Neural cell (in vitro differentiated cells): ENCODE data around the gene TMEM181.

Source experiments
- EP300 ChIP-seq: fragments of 450-650 bp; conservative IDR thresholded peaks from 2 replicates; pipeline ENCODE4 v1.6.1; 2014; ENCODE audit warnings: antibody characterized with exemption, mild to moderate bottlenecking, moderate library complexity; ENCODE audit not compliant: poor library complexity, severe bottlenecking
- EZH2 ChIP-seq: fragments of 200-600, 300-800 bp; shearing (Covaris generic), sonication (generic); IDR thresholded peaks from 2 replicates; pipeline ENCODE4 v1.6.1; 2014; ENCODE audit warnings: antibody characterized with exemption, low read length, borderline replicate concordance, mild to moderate bottlenecking; ENCODE audit not compliant: insufficient read depth, poor library complexity, severe bottlenecking
- MXI1 ChIP-seq: fragments of 450-650 bp; conservative IDR thresholded peaks from 2 replicates; pipeline ENCODE4 v1.6.1; 2014; ENCODE audit warnings: antibody characterized with exemption, mild to moderate bottlenecking; ENCODE audit not compliant: poor library complexity, severe bottlenecking
- RAD21 ChIP-seq: fragments of 450-650 bp; conservative IDR thresholded peaks from 2 replicates; pipeline ENCODE4 v1.6.1; 2014; ENCODE audit warnings: antibody characterized with exemption, mild to moderate bottlenecking, moderate library complexity
- TF ChIP-seq, protein P1 (sequence below): fragments of 450-650 bp; IDR thresholded peaks from 2 replicates; pipeline ENCODE4 v1.5.1; 2014; ENCODE audit warnings: antibody characterized with exemption, mild to moderate bottlenecking, moderate library complexity; ENCODE audit not compliant: poor library complexity, severe bottlenecking

DNA sequence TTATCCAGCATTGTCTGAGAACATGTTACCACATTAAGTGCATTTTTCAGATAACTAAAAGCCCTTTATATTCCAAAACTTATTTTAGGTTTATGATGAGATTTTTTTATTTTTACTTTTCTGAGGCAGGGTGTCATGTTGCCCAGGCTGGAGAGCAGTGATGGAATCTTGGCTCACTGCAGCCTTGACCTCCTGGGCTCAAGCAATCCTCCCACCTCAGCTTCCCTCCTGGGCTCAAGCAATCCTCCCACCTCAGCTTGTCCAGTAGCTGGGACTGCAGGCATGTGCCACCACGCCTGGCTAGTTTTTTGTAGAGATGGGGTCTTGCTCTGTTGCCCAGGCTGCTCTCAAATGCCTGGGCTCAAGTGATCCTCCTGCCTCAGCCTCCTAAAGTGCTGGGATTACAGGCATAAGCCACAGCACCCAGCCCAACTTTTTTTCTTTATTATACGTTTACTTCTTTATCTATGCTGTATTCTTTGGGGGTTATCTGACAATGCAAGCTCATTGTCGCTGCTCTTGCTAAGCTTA, 78.5 kb downstream of the TMEM181 start:
- TF ChIP-seq, protein P1, sequence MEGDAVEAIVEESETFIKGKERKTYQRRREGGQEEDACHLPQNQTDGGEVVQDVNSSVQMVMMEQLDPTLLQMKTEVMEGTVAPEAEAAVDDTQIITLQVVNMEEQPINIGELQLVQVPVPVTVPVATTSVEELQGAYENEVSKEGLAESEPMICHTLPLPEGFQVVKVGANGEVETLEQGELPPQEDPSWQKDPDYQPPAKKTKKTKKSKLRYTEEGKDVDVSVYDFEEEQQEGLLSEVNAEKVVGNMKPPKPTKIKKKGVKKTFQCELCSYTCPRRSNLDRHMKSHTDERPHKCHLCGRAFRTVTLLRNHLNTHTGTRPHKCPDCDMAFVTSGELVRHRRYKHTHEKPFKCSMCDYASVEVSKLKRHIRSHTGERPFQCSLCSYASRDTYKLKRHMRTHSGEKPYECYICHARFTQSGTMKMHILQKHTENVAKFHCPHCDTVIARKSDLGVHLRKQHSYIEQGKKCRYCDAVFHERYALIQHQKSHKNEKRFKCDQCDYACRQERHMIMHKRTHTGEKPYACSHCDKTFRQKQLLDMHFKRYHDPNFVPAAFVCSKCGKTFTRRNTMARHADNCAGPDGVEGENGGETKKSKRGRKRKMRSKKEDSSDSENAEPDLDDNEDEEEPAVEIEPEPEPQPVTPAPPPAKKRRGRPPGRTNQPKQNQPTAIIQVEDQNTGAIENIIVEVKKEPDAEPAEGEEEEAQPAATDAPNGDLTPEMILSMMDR = no peak
- TF ChIP-seq MXI1 (no peak), EZH2 (no peak), RAD21 (no peak), EP300 (no peak)
